Eye (tissue), 1 donor: ENCODE data around the gene ABLIM1.
A peak's percentile ranks its signal among the peaks of the same experiment; 100 is the strongest.

Experiments
- DNase-seq: peaks from one replicate; pipeline ENCODE4 v3.0.0-alpha.2; 2015

The ABLIM1 gene

GRCh38 chr10:114436941-114437340, 221.1 kb downstream of the ABLIM1 start:
- no peak for DNase-seq

- no peak for DNase-seq
Measured at GRCh38 chr10:114432566-114433093, 225.4 kb downstream of the ABLIM1 start.

DNA sequence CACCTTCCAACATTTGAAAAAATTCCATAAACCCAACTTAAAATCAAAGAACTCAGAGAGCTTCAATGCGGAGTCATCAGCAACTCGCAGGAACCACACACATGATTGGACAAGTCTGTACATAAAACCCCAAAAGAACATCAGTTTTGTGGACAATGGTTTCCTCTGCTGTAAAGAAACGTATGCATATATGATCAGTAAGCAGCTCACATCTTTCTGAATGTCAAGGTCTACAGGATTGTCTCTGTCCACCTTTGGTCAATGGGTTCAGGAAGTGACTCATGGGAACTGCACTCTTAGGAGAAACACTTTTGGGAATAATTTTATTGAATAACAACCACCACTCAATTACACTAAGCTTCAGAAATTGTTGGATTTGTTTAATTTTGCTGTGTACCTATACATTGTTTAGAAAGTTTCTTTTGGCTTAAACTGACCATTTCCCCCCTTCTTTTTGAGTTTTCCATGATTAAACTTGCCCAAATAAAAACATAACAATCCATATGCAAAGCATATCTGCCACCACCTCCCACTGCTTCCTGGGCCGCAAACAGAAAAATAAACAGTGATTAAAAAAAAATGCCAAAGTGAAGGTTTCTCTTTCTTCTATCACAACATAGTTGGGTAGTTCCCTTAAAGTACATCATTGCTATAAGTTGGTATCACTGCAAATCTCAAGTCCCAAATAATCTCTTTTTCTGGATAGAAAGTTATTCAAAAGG, 226.5 kb downstream of the ABLIM1 start:
- DNase-seq, result no peak

GRCh38 chr10:114430688-114431413, 227.2 kb downstream of the ABLIM1 start:
- no peak for DNase-seq

GRCh38 chr10:114429581-114430335, 228.3 kb downstream of the ABLIM1 start:
- no peak for DNase-seq

DNA sequence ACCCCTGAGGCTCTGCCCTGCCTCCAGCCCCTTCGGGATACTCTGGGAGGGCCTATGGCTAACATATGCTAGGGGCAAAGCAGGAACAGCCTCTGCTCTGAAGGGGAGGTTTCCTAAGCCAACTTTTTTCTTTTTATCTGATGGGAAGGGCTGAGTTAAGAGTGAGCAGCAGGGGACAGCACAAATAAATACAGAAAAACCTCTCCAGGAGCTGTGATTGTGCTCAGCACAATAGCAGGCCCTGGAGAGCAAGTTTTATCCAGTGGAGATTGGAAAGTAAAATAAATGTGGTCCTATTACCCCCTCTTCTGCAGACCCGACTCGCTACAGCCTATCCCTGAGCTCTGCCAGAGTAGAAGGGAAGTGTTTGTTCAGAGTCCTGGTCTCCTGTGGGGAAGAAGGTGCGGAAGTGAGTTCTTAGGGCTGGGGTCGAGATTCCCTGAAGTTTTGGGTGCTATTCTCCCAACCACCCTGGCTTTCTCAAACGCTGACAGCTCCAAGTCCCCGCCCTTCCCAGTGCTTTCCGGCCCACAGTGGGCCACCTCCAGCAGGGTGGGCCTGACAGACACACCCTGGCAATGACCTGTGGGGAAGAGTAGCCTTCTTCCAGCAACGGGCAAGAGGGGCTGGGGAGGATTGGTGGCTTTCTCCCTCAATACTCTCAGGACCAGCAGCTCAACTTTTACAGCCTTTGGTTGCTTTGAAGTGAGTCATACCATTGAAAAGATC, 230.8 kb downstream of the ABLIM1 start:
- DNase-seq, result no peak

GRCh38 chr10:114426476-114426875, 231.6 kb downstream of the ABLIM1 start:
- no peak for DNase-seq

GRCh38 chr10:114420811-114421485, 237.1 kb downstream of the ABLIM1 start:
- no peak for DNase-seq

- no peak for DNase-seq
Measured at GRCh38 chr10:114418109-114418508, 240.0 kb downstream of the ABLIM1 start.

- DNase-seq, result no peak
Measured at GRCh38 chr10:114412907-114413797, 244.9 kb downstream of the ABLIM1 start.

- DNase-seq, result no peak
Measured at GRCh38 chr10:114408968-114409444, 249.1 kb downstream of the ABLIM1 start.

DNA sequence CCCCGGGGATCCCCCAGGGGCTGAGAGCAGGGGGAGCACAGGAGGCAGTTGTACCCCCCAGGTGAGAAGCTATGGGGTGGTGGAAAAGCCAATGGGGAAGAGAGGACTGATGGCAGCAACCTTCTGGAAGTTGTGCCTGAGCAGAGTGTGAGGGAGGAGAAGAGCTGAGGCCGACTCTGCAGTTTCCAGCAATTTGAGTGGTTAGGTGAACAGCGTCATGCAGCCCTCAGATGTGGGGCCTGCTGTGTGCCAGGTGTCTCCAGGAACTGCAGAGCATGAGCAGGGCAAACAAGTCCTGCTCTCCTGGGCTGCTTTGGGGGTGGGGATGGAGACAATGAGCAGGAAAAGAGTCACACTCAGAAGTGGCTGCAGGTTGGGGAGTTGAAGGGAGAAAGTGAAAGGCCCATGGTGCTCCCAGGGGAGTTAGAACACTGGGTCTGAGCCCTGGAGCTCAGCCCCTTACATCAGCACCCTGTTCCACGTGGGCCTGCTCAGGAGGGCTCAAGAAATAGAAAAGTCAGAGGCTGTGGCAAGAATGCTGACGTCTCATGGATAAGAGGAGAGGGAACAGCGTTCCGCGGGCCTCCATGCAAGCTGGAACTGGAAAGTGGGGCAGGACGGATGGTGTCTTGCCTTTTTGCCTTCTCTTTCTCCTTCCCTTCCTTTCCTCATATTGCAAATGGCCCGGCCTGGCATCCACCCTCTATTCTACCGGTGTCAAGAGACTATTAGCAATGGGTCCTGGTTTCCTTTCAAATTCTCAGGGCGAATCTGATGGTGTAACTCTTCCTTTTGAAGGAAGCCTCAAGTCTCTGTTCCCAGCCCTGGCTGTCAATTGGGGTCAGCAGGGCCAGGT, 249.7 kb downstream of the ABLIM1 start:
- no peak for DNase-seq

- DNase-seq, result no peak
Measured at GRCh38 chr10:114406455-114406854, 251.6 kb downstream of the ABLIM1 start.

DNA sequence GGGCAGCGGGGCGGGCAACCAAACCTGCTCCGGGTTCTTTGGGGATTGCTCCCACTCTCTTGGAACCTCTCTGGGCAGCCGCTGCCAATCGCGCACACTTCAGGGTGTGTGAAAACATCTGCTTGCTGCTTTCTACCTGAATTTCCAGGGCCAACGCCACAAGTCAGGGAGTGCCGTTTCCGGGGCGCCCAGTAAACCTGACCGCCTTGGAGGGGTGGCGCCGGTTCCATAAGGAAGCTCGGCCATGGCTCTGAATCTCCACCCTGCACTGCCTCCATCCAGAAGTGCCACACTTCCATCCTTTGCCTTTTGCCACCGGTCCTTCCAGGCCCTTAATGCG, 253.1 kb downstream of the ABLIM1 start:
- DNase-seq, result no peak

GRCh38 chr10:114404171-114405010, 253.7 kb downstream of the ABLIM1 start, which contains the start of gene AFAP1L2:
Gene AFAP1L2 (minus strand): TSS chr10:114404502. CDS start chr10:114404455, 47 bp downstream.
- DNase-seq, result peak; percentile 53

GRCh38 chr10:114403541-114404161, 254.4 kb downstream of the ABLIM1 start:
- DNase-seq, result peak; percentile 53

DNA sequence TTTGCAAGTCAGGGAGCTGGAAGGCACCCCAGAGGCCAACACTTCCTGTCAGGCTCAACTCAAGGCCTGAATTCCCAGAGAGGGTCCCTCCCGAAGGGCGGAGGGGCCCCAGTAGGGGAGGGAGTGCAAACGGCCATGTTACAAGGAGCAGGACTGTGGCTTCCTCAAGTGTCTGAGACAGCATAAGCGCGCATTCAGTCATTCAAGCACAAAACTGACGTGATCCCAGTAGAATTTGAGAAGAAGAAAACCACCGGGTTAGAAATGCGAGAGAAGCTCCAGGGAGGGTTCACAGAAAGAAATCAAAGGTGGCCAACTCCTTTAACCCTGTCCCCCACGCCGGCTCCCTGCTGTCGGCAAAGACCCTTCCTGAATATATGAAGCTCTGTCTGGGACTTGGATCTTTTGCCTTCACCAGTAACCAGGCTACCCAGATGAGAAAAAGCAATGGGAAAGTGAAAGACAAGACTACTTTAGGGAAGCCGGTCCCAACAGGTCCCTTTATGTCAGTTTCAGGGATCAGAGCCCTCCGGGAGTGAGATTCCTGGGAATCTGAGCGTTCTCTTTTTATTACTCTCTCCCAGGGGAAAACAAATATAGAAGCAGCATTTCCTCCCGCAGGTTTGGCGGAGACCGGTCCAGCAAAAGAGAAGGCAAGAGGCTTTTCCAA, 255.1 kb downstream of the ABLIM1 start:
- peak; percentile 57 for DNase-seq

GRCh38 chr10:114402233-114402632, 255.8 kb downstream of the ABLIM1 start:
- DNase-seq, result no peak
